Liver (tissue), 9 donors: Measurements from ENCODE around the gene MYL6. TPM values are rescaled to one million over a fixed set of nuclear protein-coding genes. Genes with fewer than 3 reads are reported as not detected.

Source experiments
- DNase-seq: peaks from one replicate; pipeline ENCODE4 v3.0.0-alpha.2; 2017; ENCODE audit warnings: low spot score
- H3K27ac ChIP-seq, 2 donors: one replicate each; pipeline ENCODE4 v1.7.0; 2013; ENCODE audit warnings: inconsistent platforms in 2 of 2, low read length in 2 of 2, control low read depth in 1 of 2, low read depth in 1 of 2, mild to moderate bottlenecking in 1 of 2
- H3K27me3 ChIP-seq, 4 donors: one replicate each; pipeline versions ENCODE4 v1.6.1 to v1.7.0; 2013; ENCODE audit warnings: low read length in 3 of 4, inconsistent platforms in 1 of 4, mild to moderate bottlenecking in 1 of 4, moderate library complexity in 1 of 4; ENCODE audit not compliant: control insufficient read depth in 4 of 4, insufficient read depth in 4 of 4
- H3K36me3 ChIP-seq, 4 donors: one replicate each; pipeline versions ENCODE4 v1.6.1 to v1.7.0; 2013; ENCODE audit warnings: low read length in 3 of 4, mild to moderate bottlenecking in 3 of 4, low read depth in 1 of 4, moderate library complexity in 1 of 4; ENCODE audit not compliant: control insufficient read depth in 4 of 4, insufficient read depth in 3 of 4
- H3K4me1 ChIP-seq, 4 donors: one replicate each; pipeline versions ENCODE4 v1.6.1 to v1.7.0; 2013; ENCODE audit warnings: low read length in 3 of 4, mild to moderate bottlenecking in 3 of 4, moderate library complexity in 1 of 4; ENCODE audit not compliant: control insufficient read depth in 4 of 4, insufficient read depth in 4 of 4
- H3K4me3 ChIP-seq, 3 donors: one replicate each; pipeline versions ENCODE4 v1.6.1 to v1.7.0; 2013; ENCODE audit warnings: low read length in 3 of 3, control low read depth in 1 of 3, low read depth in 1 of 3, mild to moderate bottlenecking in 1 of 3
- H3K9ac ChIP-seq, 2 donors: one replicate each; pipeline ENCODE4 v1.7.0; 2013; ENCODE audit warnings: low read length in 2 of 2, mild to moderate bottlenecking in 2 of 2, moderate library complexity in 2 of 2, control low read depth in 1 of 2, low read depth in 1 of 2
- H3K9me3 ChIP-seq, 4 donors: one replicate each; pipeline versions ENCODE4 v1.6.1 to v1.7.0; 2013; ENCODE audit warnings: low read length in 3 of 4; ENCODE audit not compliant: control insufficient read depth in 4 of 4
- EGR1 ChIP-seq, 2 donors: IDR thresholded peaks; 2 replicates each; pipeline ENCODE4 v1.6.1; 2016 to 2018; ENCODE audit warnings: antibody characterized with exemption in 2 of 2, low read depth in 2 of 2
- FOXA1 ChIP-seq: IDR thresholded peaks from 2 replicates; pipeline ENCODE4 v1.6.1; 2016; ENCODE audit warnings: antibody characterized with exemption
- FOXA2 ChIP-seq: IDR thresholded peaks from 2 replicates; pipeline ENCODE4 v1.6.1; 2016; ENCODE audit warnings: antibody characterized with exemption
- GABPA ChIP-seq, 2 donors: IDR thresholded peaks in 1 of 2; conservative IDR thresholded peaks in 1 of 2; 2 replicates each; pipeline ENCODE4 v1.6.1; 2016; ENCODE audit warnings: antibody characterized with exemption in 2 of 2, mild to moderate bottlenecking in 1 of 2, moderate library complexity in 1 of 2
- HNF4A ChIP-seq, 2 donors: conservative IDR thresholded peaks; 2 replicates each; pipeline ENCODE4 v1.6.1; 2016; ENCODE audit warnings: antibody characterized with exemption in 2 of 2, mild to moderate bottlenecking in 2 of 2
- HNF4G ChIP-seq: IDR thresholded peaks from 2 replicates; pipeline ENCODE4 v1.6.1; 2016; ENCODE audit warnings: antibody characterized with exemption
- JUND ChIP-seq, 2 donors: IDR thresholded peaks; 2 replicates each; pipeline ENCODE4 v1.6.1; 2016; ENCODE audit warnings: antibody characterized with exemption in 2 of 2
- NR2F2 ChIP-seq: IDR thresholded peaks from 2 replicates; pipeline ENCODE4 v1.6.1; 2016; ENCODE audit warnings: antibody characterized with exemption
- RAD21 ChIP-seq, 2 donors: IDR thresholded peaks; 2 replicates each; pipeline ENCODE4 v1.6.1; 2016; ENCODE audit warnings: antibody characterized with exemption in 2 of 2, mild to moderate bottlenecking in 2 of 2
- RXRA ChIP-seq, 2 donors: IDR thresholded peaks; 2 replicates each; pipeline ENCODE4 v1.6.1; 2017 to 2018; ENCODE audit warnings: antibody characterized with exemption in 2 of 2, mild to moderate bottlenecking in 1 of 2
- SP1 ChIP-seq: IDR thresholded peaks from 2 replicates; pipeline ENCODE4 v1.6.1; 2018; ENCODE audit warnings: antibody characterized with exemption, mild to moderate bottlenecking
- TAF1 ChIP-seq: conservative IDR thresholded peaks from 2 replicates; pipeline ENCODE4 v1.6.1; 2016; ENCODE audit warnings: antibody characterized with exemption, mild to moderate bottlenecking
- YY1 ChIP-seq: IDR thresholded peaks from 2 replicates; pipeline ENCODE4 v1.6.1; 2016; ENCODE audit warnings: antibody characterized with exemption, mild to moderate bottlenecking
- WGBS: extraction: QIAGEN DNeasy Blood & Tissue Kit; methylation state at CpG from one replicate; pipeline ENCODE4 v1.1.7; 2013; 5-methylcytosine and 5-hydroxymethylcytosine counted together
- polyA plus RNA-seq, 2 donors: library from polyadenylated mRNA; stranded (reverse) in 1 of 2; unstranded in 1 of 2; fragments of 200-250 nt in 1 of 2; fragments of >200 nt in 1 of 2; fragmentation: Nextera tagmentation in 1 of 2; extraction: Ambion mirVana in 1 of 2; gene quantifications; one replicate each; pipeline versions ENCODE4 v1.2.1 to v1.2.3, GENCODE V29; 2013 to 2015
- total RNA-seq, 2 donors: library from RNA; depleted of rRNA; stranded (reverse); fragments of >200 nt; gene quantifications; one replicate each; pipeline ENCODE4 v1.2.3, GENCODE V29; 2014
- TF ChIP-seq, protein P1 (sequence below): IDR thresholded peaks from 2 replicates; pipeline ENCODE4 v1.6.1; 2016; ENCODE audit warnings: antibody characterized with exemption
- TF ChIP-seq, protein P2 (sequence below): IDR thresholded peaks from 2 replicates; pipeline ENCODE4 v1.6.1; 2016; ENCODE audit warnings: antibody characterized with exemption
- TF ChIP-seq, protein P3 (sequence below): fragments of 150-350 bp; IDR thresholded peaks from 2 replicates; pipeline ENCODE4 v1.5.1; 2017; ENCODE audit warnings: improper control_type of control experiment, low read depth, low read length; ENCODE audit not compliant: missing input control
- TF ChIP-seq, protein P4 (sequence below): IDR thresholded peaks from 2 replicates; pipeline ENCODE4 v1.6.1; 2016; ENCODE audit warnings: antibody characterized with exemption, mild to moderate bottlenecking
- TF ChIP-seq, protein P5 (sequence below): IDR thresholded peaks from 2 replicates; pipeline ENCODE4 v1.6.1; 2016; ENCODE audit warnings: antibody characterized with exemption
- donor health status: healthy.
- donor health status: healthy.
- donor health status: healthy.
- donor health status: healthy.
- donor health status: healthy.

The MYL6 gene
- total and polyA plus RNA-seq, 4 donors = 298 to 975 (median 624) TPM

DNA sequence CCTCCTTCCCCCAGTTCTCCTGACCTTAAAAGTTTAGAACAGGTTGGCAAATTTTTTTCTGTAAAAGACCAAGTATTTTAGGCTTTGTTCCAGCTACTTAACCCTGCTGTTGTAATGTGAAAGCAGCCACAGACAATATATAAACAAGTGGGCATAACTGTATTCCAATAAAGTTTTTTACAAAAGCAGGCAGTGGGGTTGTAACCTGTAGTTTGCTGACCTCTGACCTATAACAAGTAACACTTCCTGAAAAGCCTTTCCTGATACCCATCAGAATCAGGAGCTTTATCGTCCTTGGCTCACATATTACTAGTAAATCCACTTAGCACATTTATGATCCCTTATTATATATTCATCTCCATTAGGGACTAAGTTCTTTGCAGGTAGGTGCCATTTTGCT, 44.2 kb downstream of the MYL6 start:
- no peak overlapping the region for H3K27ac ChIP-seq
- WGBS = 28% methylated on average over 1 of the region's 1 CpG
- no peaks in the 10 kb centered on the region for H3K27me3 ChIP-seq
- no peak overlapping the region for H3K4me3 ChIP-seq
- H3K9me3 ChIP-seq = no peaks in the 10 kb centered on the region
- H3K9ac ChIP-seq = no peak overlapping the region
- TF ChIP-seq, protein P1, sequence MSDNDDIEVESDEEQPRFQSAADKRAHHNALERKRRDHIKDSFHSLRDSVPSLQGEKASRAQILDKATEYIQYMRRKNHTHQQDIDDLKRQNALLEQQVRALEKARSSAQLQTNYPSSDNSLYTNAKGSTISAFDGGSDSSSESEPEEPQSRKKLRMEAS = no peak
- TF ChIP-seq FOXA2 (no peak), HNF4A (conservative IDR thresholded peaks at IDR 0.05) (peak in 1 of 2 donors; percentile 13), JUND (IDR thresholded peaks at IDR 0.05) (no peak), RXRA (IDR thresholded peaks at IDR 0.05) (peak; percentile 86 to 94), NR2F2 (peak; percentile 89), FOXA1 (no peak), SP1 (no peak), EGR1 (IDR thresholded peaks at IDR 0.05; ENCODE audit: low read depth in 2 of 2) (no peak), TAF1 (no peak), RAD21 (IDR thresholded peaks at IDR 0.05) (no peak), GABPA (IDR thresholded peaks at IDR 0.05 in 1 of 2, conservative IDR thresholded peaks at IDR 0.05 in 1 of 2) (no peak), HNF4G (no peak), YY1 (peak; percentile 30)
- TF ChIP-seq, protein P2, sequence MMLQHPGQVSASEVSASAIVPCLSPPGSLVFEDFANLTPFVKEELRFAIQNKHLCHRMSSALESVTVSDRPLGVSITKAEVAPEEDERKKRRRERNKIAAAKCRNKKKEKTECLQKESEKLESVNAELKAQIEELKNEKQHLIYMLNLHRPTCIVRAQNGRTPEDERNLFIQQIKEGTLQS = no peak
- TF ChIP-seq, protein P3, sequence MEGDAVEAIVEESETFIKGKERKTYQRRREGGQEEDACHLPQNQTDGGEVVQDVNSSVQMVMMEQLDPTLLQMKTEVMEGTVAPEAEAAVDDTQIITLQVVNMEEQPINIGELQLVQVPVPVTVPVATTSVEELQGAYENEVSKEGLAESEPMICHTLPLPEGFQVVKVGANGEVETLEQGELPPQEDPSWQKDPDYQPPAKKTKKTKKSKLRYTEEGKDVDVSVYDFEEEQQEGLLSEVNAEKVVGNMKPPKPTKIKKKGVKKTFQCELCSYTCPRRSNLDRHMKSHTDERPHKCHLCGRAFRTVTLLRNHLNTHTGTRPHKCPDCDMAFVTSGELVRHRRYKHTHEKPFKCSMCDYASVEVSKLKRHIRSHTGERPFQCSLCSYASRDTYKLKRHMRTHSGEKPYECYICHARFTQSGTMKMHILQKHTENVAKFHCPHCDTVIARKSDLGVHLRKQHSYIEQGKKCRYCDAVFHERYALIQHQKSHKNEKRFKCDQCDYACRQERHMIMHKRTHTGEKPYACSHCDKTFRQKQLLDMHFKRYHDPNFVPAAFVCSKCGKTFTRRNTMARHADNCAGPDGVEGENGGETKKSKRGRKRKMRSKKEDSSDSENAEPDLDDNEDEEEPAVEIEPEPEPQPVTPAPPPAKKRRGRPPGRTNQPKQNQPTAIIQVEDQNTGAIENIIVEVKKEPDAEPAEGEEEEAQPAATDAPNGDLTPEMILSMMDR = no peak
- TF ChIP-seq, protein P4, sequence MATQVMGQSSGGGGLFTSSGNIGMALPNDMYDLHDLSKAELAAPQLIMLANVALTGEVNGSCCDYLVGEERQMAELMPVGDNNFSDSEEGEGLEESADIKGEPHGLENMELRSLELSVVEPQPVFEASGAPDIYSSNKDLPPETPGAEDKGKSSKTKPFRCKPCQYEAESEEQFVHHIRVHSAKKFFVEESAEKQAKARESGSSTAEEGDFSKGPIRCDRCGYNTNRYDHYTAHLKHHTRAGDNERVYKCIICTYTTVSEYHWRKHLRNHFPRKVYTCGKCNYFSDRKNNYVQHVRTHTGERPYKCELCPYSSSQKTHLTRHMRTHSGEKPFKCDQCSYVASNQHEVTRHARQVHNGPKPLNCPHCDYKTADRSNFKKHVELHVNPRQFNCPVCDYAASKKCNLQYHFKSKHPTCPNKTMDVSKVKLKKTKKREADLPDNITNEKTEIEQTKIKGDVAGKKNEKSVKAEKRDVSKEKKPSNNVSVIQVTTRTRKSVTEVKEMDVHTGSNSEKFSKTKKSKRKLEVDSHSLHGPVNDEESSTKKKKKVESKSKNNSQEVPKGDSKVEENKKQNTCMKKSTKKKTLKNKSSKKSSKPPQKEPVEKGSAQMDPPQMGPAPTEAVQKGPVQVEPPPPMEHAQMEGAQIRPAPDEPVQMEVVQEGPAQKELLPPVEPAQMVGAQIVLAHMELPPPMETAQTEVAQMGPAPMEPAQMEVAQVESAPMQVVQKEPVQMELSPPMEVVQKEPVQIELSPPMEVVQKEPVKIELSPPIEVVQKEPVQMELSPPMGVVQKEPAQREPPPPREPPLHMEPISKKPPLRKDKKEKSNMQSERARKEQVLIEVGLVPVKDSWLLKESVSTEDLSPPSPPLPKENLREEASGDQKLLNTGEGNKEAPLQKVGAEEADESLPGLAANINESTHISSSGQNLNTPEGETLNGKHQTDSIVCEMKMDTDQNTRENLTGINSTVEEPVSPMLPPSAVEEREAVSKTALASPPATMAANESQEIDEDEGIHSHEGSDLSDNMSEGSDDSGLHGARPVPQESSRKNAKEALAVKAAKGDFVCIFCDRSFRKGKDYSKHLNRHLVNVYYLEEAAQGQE = no peak
- TF ChIP-seq, protein P5, sequence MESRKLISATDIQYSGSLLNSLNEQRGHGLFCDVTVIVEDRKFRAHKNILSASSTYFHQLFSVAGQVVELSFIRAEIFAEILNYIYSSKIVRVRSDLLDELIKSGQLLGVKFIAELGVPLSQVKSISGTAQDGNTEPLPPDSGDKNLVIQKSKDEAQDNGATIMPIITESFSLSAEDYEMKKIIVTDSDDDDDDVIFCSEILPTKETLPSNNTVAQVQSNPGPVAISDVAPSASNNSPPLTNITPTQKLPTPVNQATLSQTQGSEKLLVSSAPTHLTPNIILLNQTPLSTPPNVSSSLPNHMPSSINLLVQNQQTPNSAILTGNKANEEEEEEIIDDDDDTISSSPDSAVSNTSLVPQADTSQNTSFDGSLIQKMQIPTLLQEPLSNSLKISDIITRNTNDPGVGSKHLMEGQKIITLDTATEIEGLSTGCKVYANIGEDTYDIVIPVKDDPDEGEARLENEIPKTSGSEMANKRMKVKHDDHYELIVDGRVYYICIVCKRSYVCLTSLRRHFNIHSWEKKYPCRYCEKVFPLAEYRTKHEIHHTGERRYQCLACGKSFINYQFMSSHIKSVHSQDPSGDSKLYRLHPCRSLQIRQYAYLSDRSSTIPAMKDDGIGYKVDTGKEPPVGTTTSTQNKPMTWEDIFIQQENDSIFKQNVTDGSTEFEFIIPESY = no peak
- no peak for DNase-seq
- H3K4me1 ChIP-seq = peaks cover 0 to 7% (median 2%) of the 10 kb centered on the region in 4 donors
- peaks cover 4 to 25% (median 16%) of the 10 kb centered on the region in 4 donors for H3K36me3 ChIP-seq
